GM12801 (cell line): ENCODE data around the gene C20orf144.

ENCODE experiments used
- TF ChIP-seq, protein P1 (sequence below): IDR thresholded peaks from one replicate; pipeline ENCODE4 v1.5.1; 2011; ENCODE audit warnings: control low read depth; ENCODE audit not compliant: insufficient read length; ENCODE audit errors: extremely low read depth

The C20orf144 gene

DNA sequence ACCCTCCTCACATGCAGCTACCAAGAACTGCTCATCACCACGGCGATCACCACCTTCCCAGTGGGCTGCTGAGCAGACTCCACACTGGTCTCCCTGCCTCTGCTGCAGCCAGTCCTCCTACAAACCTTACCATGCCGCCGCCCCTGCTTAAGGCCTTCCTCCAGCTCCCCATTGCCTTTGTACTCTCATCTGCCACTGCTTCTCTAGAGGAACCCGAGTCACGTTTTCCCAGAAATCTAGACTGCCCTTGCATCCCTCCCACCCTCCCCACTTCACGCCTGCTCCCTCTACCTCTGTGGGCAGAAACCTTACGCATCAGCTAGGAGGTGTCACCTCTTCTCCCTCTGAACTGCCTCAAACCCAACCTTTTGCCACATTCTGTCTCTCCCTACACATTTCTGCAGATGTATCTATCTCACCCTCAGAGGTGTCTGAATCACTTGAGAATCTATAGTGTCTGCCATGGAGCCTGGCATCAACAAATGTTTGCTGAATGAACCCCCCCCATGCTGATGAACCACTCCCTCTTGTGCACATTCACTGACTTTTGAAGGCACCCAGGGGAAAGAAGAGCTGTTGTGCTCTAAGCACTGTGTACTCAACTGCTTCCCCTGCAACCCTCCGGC, 19.7 kb downstream of the C20orf144 start:
- TF ChIP-seq, protein P1, sequence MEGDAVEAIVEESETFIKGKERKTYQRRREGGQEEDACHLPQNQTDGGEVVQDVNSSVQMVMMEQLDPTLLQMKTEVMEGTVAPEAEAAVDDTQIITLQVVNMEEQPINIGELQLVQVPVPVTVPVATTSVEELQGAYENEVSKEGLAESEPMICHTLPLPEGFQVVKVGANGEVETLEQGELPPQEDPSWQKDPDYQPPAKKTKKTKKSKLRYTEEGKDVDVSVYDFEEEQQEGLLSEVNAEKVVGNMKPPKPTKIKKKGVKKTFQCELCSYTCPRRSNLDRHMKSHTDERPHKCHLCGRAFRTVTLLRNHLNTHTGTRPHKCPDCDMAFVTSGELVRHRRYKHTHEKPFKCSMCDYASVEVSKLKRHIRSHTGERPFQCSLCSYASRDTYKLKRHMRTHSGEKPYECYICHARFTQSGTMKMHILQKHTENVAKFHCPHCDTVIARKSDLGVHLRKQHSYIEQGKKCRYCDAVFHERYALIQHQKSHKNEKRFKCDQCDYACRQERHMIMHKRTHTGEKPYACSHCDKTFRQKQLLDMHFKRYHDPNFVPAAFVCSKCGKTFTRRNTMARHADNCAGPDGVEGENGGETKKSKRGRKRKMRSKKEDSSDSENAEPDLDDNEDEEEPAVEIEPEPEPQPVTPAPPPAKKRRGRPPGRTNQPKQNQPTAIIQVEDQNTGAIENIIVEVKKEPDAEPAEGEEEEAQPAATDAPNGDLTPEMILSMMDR = no peak

DNA sequence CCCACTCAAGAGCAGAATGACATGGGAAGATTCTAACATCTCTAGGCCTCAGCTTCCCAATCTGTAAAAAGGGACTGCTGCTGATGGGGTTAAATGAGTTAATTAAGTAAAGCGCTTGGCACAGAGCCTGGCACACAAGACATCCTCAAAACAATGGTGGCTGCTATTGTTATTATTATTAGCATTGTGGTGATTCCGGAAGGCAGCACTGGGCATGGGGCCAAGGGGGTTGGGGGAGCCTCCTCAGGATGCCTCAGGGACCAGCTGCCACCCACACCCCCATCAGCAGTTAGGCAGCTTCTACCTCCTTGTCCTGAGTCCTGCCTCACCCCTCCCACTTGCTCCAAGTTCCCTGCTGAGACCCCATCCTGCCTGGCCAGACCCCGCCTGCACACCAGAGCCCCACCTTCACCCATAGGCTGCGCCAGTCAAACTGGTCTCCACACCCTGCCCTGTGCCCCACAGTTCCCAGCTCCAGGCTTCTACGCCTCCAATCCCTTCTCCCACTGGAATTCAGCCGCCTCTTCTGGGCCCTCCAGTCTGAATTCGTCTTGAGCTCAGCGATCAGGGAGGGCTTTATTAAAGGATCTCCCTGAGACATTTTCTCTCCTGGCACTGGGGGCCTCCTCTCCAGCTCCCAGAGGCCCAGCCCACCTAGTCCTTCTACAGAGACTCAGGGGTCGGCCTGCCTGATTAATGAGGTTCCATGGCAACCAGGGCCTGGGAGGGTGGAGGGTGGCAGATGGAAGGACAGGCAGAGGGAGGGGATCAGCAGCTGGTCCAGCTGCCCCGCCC, 22.6 kb downstream of the C20orf144 start:
- TF ChIP-seq, protein P1 = no peak

DNA sequence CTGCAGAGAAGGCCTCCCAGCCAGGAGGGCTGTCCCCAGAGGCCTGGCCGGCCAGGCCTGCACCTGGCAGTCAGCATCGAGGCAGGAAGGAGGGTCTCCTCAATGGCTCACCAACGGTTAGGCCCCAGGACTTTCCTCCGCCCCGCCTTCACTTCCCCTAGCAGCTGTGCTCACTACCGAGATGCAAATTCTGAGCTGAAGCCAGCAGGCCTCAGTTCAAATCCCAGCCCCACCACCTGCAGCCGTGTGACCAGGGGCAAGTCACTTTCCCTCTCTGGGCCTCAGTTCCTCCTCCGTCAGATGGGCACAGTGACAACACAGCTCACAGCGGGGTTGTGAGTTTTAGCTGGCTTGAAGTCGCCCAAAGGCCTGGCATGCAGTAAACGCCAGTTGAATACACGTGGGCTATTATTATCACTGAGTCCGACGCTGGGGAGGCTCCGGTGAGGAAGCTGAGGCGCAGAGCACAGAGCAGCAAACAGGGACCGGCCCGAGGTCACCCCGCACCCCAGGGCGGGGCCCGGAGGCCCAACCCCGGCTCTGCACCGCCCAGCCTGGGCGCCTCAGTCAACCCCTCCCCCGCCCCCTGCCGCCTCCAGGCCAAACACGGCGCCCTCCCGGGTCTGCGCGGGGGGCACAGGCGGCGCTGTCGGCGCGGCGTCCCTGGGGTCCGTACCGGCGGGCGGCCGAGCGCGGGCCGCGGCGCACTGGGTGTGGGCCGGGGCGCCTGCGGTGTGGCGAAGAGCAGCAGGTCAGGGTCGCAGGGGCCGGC, 23.4 kb downstream of the C20orf144 start:
- TF ChIP-seq, protein P1 = no peak

DNA sequence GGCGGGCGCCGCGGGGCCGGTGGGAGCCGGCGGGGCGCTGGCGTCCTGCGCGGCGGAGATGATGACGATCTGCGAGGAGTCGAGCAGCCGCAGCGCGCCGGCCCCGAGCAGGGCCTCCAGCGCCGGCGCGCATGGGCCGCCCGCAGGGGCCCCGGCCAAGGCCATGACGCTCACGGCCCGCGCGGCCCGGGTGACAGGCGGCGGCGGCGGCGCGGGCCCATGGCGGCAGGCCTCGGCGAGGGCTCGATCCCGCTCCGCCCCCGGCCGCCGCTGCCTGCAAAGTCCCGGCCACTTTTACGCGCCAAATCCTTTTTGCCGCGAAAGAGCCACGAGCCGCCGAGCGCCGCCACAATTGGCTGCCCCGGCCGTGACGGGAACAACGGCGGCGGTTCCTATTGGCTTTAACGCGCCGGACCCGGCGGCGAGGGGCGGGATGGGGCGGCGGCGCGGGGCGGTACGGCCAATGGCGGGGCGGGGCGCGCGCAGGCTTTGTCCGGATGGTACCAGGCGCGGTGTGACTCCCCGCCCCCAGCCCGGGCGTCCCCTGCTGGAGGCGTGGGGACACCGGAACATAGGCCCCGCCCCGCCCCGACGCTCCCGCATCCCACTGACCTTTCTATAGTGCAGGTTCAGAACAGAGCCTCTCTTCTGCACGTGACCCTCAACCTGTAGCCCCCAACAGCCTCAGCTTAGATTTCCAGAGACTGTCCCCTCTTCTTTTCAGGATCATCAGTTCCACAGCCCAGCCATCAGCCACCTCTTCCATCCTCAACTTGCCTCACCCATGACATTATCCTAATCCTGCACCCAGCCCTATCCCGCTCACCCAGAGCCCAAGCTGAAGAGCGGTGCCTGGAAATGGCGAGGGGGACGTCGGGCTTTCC, 24.2 kb downstream of the C20orf144 start, which contains the start of gene E2F1:
TSS of gene E2F1 (minus strand) at position 286 of the 884 bp plus-strand sequence. CDS start at position 165, 121 bp downstream.
- TF ChIP-seq, protein P1 = no peak

DNA sequence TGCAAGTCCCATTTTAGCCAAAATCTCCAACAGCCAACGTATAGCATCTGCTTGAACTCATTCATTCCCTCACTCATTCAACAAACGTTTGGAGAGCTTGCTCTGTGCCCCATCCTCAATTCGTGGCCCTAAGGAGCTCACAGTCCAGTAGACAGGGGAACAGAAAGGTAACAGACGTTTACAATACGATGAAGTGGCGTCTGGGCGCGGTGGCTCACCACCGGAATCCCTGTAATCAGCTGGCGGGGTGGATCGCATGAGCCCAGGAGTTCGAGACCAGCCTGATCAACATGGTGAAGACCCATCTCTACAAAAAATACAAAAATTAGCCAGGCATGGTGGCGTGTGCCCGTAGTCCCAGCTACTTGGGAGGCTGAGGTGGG, 24.8 kb downstream of the C20orf144 start:
- TF ChIP-seq, protein P1 = no peak

DNA sequence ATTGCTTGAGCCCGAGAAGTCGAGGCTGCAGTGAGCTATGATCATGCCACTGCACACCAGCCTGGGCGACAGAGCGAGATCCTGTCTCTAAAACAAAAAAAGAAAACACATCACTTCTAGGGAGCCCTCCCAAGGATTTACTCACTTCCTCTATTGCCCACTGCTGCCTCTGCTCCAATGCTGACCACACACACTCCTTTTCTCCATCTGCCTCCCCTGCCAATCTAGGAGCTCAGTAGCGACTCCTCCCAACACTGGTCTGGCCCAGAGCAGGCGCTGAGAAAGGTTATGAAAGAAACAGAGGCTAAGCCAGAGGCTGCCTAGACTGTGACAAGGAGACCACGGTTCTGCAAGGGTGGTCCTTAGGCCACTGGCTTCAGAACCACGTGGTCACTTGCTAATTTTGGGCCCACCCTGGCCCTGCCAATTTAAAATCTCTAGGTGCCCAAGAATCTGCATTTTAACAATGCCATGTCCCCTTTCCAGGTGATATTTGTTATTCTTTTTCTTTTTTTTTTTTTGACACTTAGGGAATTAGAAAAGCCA, 25.3 kb downstream of the C20orf144 start:
- TF ChIP-seq, protein P1 = no peak
